Erythroblast (primary cell): ENCODE results near the gene FTO.

ENCODE experiments used
- GATA1 ChIP-seq: IDR thresholded peaks from 2 replicates; pipeline ENCODE4 v1.6.1; 2011; ENCODE audit warnings: low read depth, mild to moderate bottlenecking, control low read depth, low read length, moderate library complexity
- POLR2A ChIP-seq: IDR thresholded peaks from 2 replicates; pipeline ENCODE4 v1.6.1; 2011; ENCODE audit warnings: mild to moderate bottlenecking, low read length

DNA sequence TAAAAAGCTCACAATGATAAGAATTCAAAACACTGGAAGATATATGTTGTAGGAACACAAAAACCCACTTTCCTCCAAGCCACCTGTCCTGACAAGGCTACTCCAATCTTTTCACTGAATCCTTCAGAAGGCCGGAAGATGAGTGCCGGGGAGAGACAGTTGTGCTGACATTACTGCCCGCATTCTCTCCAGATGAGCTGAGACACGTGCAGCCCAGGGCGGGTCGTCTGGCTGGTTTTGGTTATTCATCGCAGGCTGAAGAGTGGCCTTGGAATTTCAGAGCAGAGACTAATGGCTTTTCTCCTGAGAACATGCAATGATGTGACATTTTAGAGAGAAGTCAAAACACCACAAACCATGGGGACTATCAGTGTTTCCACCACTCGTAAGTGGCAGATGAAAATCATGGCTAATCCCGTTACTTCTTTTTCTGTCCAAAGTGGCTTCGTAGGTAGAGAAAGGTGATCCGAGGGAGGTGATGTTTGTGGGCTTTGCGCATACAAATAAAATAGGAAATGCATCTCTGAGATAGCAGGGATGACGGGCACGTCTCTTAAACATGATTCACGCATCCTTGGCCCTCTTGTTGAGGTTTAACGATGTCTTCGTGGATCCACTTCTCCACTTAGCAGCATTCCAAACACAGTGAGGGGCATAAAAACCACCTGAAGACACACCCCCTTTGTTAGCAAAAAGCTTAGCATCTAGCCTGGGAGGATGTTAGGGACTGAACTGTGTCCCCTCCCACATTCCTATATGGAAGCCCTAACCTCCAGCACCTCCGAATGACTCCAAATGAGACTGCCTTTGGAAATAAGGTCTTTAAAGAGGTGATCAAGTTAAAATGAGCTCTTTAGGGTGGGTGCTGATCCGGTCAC, 448.6 kb downstream of the FTO start:
- TF ChIP-seq POLR2A (no peak), GATA1 (no peak)
